ENCODE measurements around the gene TXNL4A. TPM values are rescaled to one million over a fixed set of nuclear protein-coding genes. Genes with fewer than 3 reads are reported as not detected.

TXNL4A gene
- total and polyA plus RNA-seq, 2 donors (not counting 1 experiment from before 2014, with no cell fraction given), result 39.5 to 101 TPM

DNA sequence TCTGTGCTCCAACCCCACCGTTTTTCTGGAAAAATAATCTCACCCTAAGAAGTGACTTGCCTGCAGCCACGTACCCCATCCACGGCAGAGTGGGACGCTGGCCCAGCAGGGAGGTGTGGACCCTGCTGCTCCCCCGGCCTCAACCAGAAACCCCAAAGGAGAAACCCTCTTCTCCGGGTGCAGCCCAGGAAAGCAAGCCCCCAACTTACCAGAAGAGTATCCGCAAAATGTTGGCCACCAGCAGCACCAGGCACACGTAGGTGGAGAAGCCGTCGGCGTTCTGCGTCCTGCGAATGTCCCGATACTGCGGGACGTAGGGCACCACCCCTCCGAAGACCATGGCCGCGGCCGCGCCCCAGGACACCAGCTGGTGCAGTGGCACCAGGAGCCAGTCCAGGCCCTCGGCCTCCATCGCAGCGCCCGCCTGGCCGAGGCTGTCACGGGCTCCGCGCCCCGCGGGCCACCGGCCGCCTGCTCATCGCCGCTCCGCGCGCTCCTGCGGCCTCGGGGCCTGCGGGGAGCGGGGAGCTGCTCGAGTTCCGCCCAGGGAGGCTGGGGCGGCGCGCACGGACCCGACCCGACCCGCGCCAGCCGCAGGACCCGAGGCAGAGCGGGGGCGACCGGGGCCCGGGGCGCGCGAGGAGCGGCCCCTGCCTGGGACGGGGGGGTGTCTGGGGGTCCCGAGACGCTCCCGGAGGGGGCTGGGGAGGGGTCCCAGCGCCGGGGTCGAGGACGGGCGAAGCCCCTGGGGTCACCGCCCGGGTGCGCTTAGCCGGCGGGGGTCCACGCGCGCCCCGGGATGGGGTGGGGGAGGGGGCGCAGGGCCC lies 37.6 kb downstream of the TXNL4A start:
- peak overlapping the region; percentile 67 for H3K27ac ChIP-seq (ENCODE audit: insufficient read depth, low read length)
- H3K36me3 ChIP-seq (ENCODE audit: control insufficient read depth, insufficient read depth, low read length), result peaks cover 3% of the 10 kb centered on the region
- peak overlapping the region; percentile 77 for H3K9ac ChIP-seq (ENCODE audit: insufficient read depth, low read length)
- H4K20me1 ChIP-seq (ENCODE audit: control insufficient read depth, extremely low read depth, insufficient read depth, low read length), result no peaks in the 10 kb centered on the region
- H2AFZ ChIP-seq (ENCODE audit: low read length), result peak overlapping the region; percentile 57
- no peaks in the 10 kb centered on the region for H3K27me3 ChIP-seq (ENCODE audit: control insufficient read depth, insufficient read depth, low read length)
- no peaks in the 10 kb centered on the region for H3K9me3 ChIP-seq (ENCODE audit: control insufficient read depth, insufficient read depth, low read depth, low read length)
- peak overlapping the region; percentile 69 to 84 (median 74) for H3K4me3 ChIP-seq (replicated peaks in 1 of 4; ENCODE audit: control extremely low read depth in 1 of 4, insufficient read depth in 1 of 4, low read depth in 3 of 4, low read length in 4 of 4)
- peak overlapping the region; percentile 98 for H3K4me2 ChIP-seq (ENCODE audit: extremely low read depth, insufficient read depth, low read length)
- peak in 1 of 2 donors; percentile 27 for DNase-seq (ENCODE audit: low read depth in 2 of 2)
- TF ChIP-seq, protein P1, sequence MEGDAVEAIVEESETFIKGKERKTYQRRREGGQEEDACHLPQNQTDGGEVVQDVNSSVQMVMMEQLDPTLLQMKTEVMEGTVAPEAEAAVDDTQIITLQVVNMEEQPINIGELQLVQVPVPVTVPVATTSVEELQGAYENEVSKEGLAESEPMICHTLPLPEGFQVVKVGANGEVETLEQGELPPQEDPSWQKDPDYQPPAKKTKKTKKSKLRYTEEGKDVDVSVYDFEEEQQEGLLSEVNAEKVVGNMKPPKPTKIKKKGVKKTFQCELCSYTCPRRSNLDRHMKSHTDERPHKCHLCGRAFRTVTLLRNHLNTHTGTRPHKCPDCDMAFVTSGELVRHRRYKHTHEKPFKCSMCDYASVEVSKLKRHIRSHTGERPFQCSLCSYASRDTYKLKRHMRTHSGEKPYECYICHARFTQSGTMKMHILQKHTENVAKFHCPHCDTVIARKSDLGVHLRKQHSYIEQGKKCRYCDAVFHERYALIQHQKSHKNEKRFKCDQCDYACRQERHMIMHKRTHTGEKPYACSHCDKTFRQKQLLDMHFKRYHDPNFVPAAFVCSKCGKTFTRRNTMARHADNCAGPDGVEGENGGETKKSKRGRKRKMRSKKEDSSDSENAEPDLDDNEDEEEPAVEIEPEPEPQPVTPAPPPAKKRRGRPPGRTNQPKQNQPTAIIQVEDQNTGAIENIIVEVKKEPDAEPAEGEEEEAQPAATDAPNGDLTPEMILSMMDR (conservative IDR thresholded peaks at IDR 0.05 in 1 of 2, IDR thresholded peaks at IDR 0.05 in 1 of 2; ENCODE audit: low read depth in 1 of 2, low read length in 2 of 2), result no peak
- TF ChIP-seq EZH2 (IDR thresholded peaks at IDR 0.05; ENCODE audit: low read length, missing control alignments), result no peak
- H3K79me2 ChIP-seq (ENCODE audit: control insufficient read depth, insufficient read depth, low read length), result peaks cover 37% of the 10 kb centered on the region
- H3K4me1 ChIP-seq (ENCODE audit: control insufficient read depth, extremely low read depth, insufficient read depth, low read length), result peaks cover 5% of the 10 kb centered on the region

DNA sequence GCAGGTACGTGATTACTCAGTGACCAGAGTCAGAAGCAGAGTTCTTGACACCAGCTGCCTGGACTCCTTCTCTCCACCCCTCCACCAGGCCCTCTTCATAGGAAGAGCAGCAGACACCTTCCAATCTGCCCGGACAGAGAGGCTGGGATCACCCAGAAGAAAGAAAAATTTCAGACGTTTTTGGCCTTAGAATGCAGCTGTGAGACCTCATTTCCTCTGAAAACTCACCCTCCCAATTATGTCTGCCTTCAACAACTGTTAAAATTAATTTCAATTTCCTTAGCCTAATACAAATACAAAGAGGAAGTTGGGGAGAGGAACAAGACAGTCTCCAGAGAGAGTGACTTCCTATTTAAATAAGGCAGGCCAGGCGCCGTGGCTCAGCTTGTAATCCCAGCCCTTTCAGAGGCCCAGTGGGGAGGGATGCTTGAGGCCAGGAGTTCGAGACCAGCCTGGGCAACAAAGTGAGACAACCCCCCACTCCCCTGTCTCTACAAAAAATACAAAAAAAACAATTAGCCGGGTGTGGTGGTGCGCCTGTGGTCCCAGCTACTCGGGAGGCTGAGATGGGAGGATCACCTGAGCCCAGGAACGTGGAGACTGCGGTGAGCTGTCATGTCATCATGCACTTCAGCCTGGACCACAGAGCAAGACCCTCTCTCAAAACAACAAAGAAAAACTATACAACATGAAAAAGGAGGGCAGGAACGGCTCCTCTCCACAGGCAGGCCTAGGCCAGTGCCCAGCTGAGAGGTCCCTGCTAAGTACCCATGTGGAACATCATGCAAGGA lies 38.5 kb downstream of the TXNL4A start:
- Histone ChIP-seq H3K4me3 (replicated peaks in 1 of 4; ENCODE audit: control extremely low read depth in 1 of 4, insufficient read depth in 1 of 4, low read depth in 3 of 4, low read length in 4 of 4) (peak overlapping the region; percentile 69 to 84 (median 74)), H3K27me3 (ENCODE audit: control insufficient read depth, insufficient read depth, low read length) (no peaks in the 10 kb centered on the region), H3K4me2 (ENCODE audit: extremely low read depth, insufficient read depth, low read length) (peak overlapping the region; percentile 98), H2AFZ (ENCODE audit: low read length) (no peak overlapping the region), H3K9me3 (ENCODE audit: control insufficient read depth, insufficient read depth, low read depth, low read length) (no peaks in the 10 kb centered on the region), H3K9ac (ENCODE audit: insufficient read depth, low read length) (peak overlapping the region; percentile 77), H3K27ac (ENCODE audit: insufficient read depth, low read length) (peak overlapping the region; percentile 67), H3K4me1 (ENCODE audit: control insufficient read depth, extremely low read depth, insufficient read depth, low read length) (peaks cover 5% of the 10 kb centered on the region), H4K20me1 (ENCODE audit: control insufficient read depth, extremely low read depth, insufficient read depth, low read length) (no peaks in the 10 kb centered on the region), H3K79me2 (ENCODE audit: control insufficient read depth, insufficient read depth, low read length) (peaks cover 44% of the 10 kb centered on the region), H3K36me3 (ENCODE audit: control insufficient read depth, insufficient read depth, low read length) (peaks cover 3% of the 10 kb centered on the region)
- no peak for DNase-seq (ENCODE audit: low read depth in 2 of 2)
- TF ChIP-seq EZH2 (IDR thresholded peaks at IDR 0.05; ENCODE audit: low read length, missing control alignments), result no peak
- TF ChIP-seq, protein P1 (conservative IDR thresholded peaks at IDR 0.05 in 1 of 2, IDR thresholded peaks at IDR 0.05 in 1 of 2; ENCODE audit: low read depth in 1 of 2, low read length in 2 of 2), result no peak

DNA sequence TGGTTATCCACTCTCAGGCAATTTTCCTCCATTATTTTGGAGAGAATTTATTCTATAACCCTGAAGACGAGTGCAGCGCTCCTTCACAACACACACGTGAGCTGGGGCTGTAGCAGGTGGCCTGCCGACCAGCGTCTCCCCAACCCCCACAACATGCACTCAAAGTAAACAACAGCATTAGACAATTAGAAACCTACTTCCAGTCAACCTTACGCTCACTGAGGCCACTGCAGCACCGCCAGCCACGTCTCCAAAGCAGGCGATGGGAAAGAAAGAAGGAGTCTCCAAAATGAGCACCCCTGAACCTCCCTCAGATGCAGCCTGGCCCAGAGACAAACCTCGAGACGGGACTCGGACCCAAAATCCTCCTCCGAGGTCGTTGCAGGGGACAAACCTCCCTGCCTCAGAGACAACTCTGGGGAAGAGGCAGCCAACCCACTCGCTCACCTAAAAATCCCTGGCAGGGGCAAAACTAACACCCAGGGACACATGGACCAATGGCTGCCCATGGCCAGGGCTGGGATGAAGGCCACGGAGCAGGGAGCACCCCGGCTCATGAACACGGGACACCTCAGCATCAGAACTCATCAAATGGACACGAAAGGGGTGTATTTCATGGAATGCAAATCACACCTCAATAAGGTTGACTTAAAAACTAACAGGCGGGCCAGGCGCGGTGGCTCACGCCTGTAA lies 39.5 kb downstream of the TXNL4A start:
- H2AFZ ChIP-seq (ENCODE audit: low read length), result no peak overlapping the region
- no peaks in the 10 kb centered on the region for H3K9me3 ChIP-seq (ENCODE audit: control insufficient read depth, insufficient read depth, low read depth, low read length)
- TF ChIP-seq, protein P1 (conservative IDR thresholded peaks at IDR 0.05 in 1 of 2, IDR thresholded peaks at IDR 0.05 in 1 of 2; ENCODE audit: low read depth in 1 of 2, low read length in 2 of 2), result no peak
- no peak for TF ChIP-seq EZH2 (IDR thresholded peaks at IDR 0.05; ENCODE audit: low read length, missing control alignments)
- peaks cover 5% of the 10 kb centered on the region for H3K4me1 ChIP-seq (ENCODE audit: control insufficient read depth, extremely low read depth, insufficient read depth, low read length)
- no peaks in the 10 kb centered on the region for H4K20me1 ChIP-seq (ENCODE audit: control insufficient read depth, extremely low read depth, insufficient read depth, low read length)
- no peak overlapping the region for H3K27ac ChIP-seq (ENCODE audit: insufficient read depth, low read length)
- H3K9ac ChIP-seq (ENCODE audit: insufficient read depth, low read length), result no peak overlapping the region
- peaks cover 46% of the 10 kb centered on the region for H3K79me2 ChIP-seq (ENCODE audit: control insufficient read depth, insufficient read depth, low read length)
- no peak overlapping the region for H3K4me2 ChIP-seq (ENCODE audit: extremely low read depth, insufficient read depth, low read length)
- peaks cover 3% of the 10 kb centered on the region for H3K36me3 ChIP-seq (ENCODE audit: control insufficient read depth, insufficient read depth, low read length)
- no peak for DNase-seq (ENCODE audit: low read depth in 2 of 2)
- H3K4me3 ChIP-seq (replicated peaks in 1 of 4; ENCODE audit: control extremely low read depth in 1 of 4, insufficient read depth in 1 of 4, low read depth in 3 of 4, low read length in 4 of 4), result no peak overlapping the region
- H3K27me3 ChIP-seq (ENCODE audit: control insufficient read depth, insufficient read depth, low read length), result no peaks in the 10 kb centered on the region

Data from fibroblast of lung (primary cell).